Keratinocyte (primary cell): ENCODE data around the gene CDH12. TPM values are rescaled to one million over a fixed set of nuclear protein-coding genes. Genes with fewer than 3 reads are reported as not detected.

Experiments
- DNase-seq: peaks from one replicate; pipeline ENCODE4 v3.0.0-alpha.2; 2011; ENCODE audit warnings: low read depth, missing footprints, low spot score
- FAIRE-seq: peaks from 2 replicates; lab custom pipeline; 2011; peaks lifted over from hg19 to GRCh38; lab: Jason Lieb, UNC
- H2AFZ ChIP-seq: 2 replicates; pipeline ENCODE4 v1.6.0; 2012; ENCODE audit warnings: low read length, control low read depth, inconsistent platforms; ENCODE audit not compliant: control insufficient read depth
- H3K27ac ChIP-seq: 2 replicates; pipeline ENCODE4 v1.5.1; 2011; ENCODE audit warnings: low read length; ENCODE audit not compliant: control insufficient read depth, insufficient read depth
- H3K27me3 ChIP-seq: 3 replicates; pipeline ENCODE4 v1.6.0; 2011; ENCODE audit warnings: low read length; ENCODE audit not compliant: control insufficient read depth, insufficient read depth; ENCODE audit errors: extremely low read depth
- H3K36me3 ChIP-seq, 2 experiments: 2 replicates in 1 of 2; 3 replicates in 1 of 2; pipeline ENCODE4 v1.5.1; 2011; ENCODE audit warnings: low read length in 2 of 2, mild to moderate bottlenecking in 1 of 2; ENCODE audit not compliant: control insufficient read depth in 2 of 2, insufficient read depth in 2 of 2; ENCODE audit errors: extremely low read depth in 1 of 2
- H3K4me1 ChIP-seq: 3 replicates; pipeline ENCODE4 v1.5.1; 2011; ENCODE audit warnings: low read length; ENCODE audit not compliant: control insufficient read depth, insufficient read depth; ENCODE audit errors: extremely low read depth
- H3K4me2 ChIP-seq: 3 replicates; pipeline ENCODE4 v1.6.0; 2011; ENCODE audit warnings: low read depth, low read length; ENCODE audit not compliant: control insufficient read depth, insufficient read depth; ENCODE audit errors: extremely low read depth
- H3K4me3 ChIP-seq, 3 experiments: fragments of 200-600 bp in 1 of 3; sonication (generic) in 1 of 3; 2 replicates in 2 of 3; 3 replicates in 1 of 3; pipeline ENCODE4 v1.5.1; 2011 to 2016; ENCODE audit warnings: low read length in 3 of 3, mild to moderate bottlenecking in 3 of 3, control low read depth in 2 of 3, inconsistent platforms in 1 of 3, low read depth in 1 of 3, mixed read lengths in 1 of 3, mixed run types in 1 of 3, moderate library complexity in 1 of 3; ENCODE audit not compliant: control insufficient read depth in 2 of 3, insufficient read depth in 2 of 3; ENCODE audit errors: extremely low read depth in 1 of 3
- H3K79me2 ChIP-seq: 2 replicates; pipeline ENCODE4 v1.6.0; 2012; ENCODE audit warnings: low read length; ENCODE audit not compliant: control insufficient read depth, insufficient read depth
- H3K9ac ChIP-seq: 3 replicates; pipeline ENCODE4 v1.6.0; 2011; ENCODE audit warnings: low read length; ENCODE audit not compliant: control insufficient read depth, insufficient read depth; ENCODE audit errors: extremely low read depth
- H3K9me1 ChIP-seq: 3 replicates; pipeline ENCODE4 v1.6.0; 2011; ENCODE audit warnings: low read length; ENCODE audit not compliant: control insufficient read depth, insufficient read depth; ENCODE audit errors: extremely low read depth
- H3K9me3 ChIP-seq: 2 replicates; pipeline ENCODE4 v1.5.1; 2012; ENCODE audit warnings: low read depth, low read length; ENCODE audit not compliant: control insufficient read depth
- H4K20me1 ChIP-seq: 3 replicates; pipeline ENCODE4 v1.6.0; 2011; ENCODE audit warnings: low read length; ENCODE audit not compliant: control insufficient read depth, insufficient read depth; ENCODE audit errors: extremely low read depth
- EZH2 ChIP-seq: IDR thresholded peaks from one replicate; pipeline ENCODE4 v1.6.1; 2012; ENCODE audit warnings: inconsistent platforms, mild to moderate bottlenecking, low read length, moderate library complexity
- dilution Hi-C: fragments of 300-500 bp; cut with MboI; formaldehyde crosslinking; loops from one replicate; pipeline ENCODE4 v1.7.0; 2020; ENCODE audit warnings: low sequenced_read_pairs; ENCODE audit not compliant: extremely low pct_ligation_motif_present
- polyA plus RNA-seq, 5 experiments: library from polyadenylated mRNA; depleted of rRNA in 3 of 5; stranded (reverse) in 3 of 5; stranded (forward) in 1 of 5; unstranded in 1 of 5; fragments of >200 nt; gene quantifications; 1 replicate in 1 of 5; 2 replicates in 3 of 5; 3 replicates in 1 of 5; pipeline versions ENCODE4 v1.2.1 to v1.2.3, GENCODE V29; 2011 to 2012; ENCODE audit warnings: missing spikeins in 2 of 5, low read depth in 1 of 5, low replicate concordance in 1 of 5
- TF ChIP-seq, protein P1 (sequence below), 3 experiments: IDR thresholded peaks in 1 of 3; conservative IDR thresholded peaks in 1 of 3; optimal IDR thresholded peaks in 1 of 3; 2 replicates in 2 of 3; 3 replicates in 1 of 3; pipeline versions ENCODE3 to v1.5.1; 2011; ENCODE audit warnings: low read length in 3 of 3, mild to moderate bottlenecking in 3 of 3, moderate library complexity in 2 of 3, control low read depth in 1 of 3, inconsistent platforms in 1 of 3; ENCODE audit not compliant: insufficient read depth in 2 of 3; ENCODE audit errors: extremely low read depth in 1 of 3

The CDH12 gene
- polyA plus RNA-seq, 1 donor (not counting 4 experiments of a cell fraction or from before 2014, with no cell fraction given) = not detected

DNA sequence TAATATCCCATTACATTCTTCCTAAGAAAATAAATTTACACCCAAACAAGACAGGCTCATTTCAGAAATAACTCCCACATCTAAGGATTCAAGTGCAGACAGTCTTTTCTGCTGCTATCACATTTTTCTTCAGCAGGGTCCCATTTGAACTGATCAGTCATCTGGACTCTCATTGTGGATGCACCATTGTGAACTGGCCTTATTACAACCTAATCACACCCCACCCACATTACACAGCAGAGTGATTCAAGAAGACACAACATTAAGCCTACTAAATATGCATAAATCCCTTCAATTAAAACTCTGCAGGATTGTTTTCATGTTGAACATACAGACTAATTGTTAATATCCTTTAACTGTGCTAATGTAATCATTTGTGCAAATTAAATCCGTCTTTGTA is 146.2 kb downstream of the CDH12 start:
- no peak for FAIRE-seq
- H3K27ac ChIP-seq = no peak overlapping the region
- no peak overlapping the region for H3K4me2 ChIP-seq
- no peaks in the 10 kb centered on the region for H3K9me1 ChIP-seq
- no peaks in the 10 kb centered on the region for H3K79me2 ChIP-seq
- H3K4me1 ChIP-seq = peaks cover 3% of the 10 kb centered on the region
- dilution Hi-C loops = no loop called here
- H3K9ac ChIP-seq = no peak overlapping the region
- H3K27me3 ChIP-seq = no peaks in the 10 kb centered on the region
- H3K36me3 ChIP-seq = no peaks in the 10 kb centered on the region
- H4K20me1 ChIP-seq = no peaks in the 10 kb centered on the region
- H3K4me3 ChIP-seq = no peak overlapping the region
- H3K9me3 ChIP-seq = no peaks in the 10 kb centered on the region
- no peak for TF ChIP-seq EZH2
- TF ChIP-seq, protein P1, sequence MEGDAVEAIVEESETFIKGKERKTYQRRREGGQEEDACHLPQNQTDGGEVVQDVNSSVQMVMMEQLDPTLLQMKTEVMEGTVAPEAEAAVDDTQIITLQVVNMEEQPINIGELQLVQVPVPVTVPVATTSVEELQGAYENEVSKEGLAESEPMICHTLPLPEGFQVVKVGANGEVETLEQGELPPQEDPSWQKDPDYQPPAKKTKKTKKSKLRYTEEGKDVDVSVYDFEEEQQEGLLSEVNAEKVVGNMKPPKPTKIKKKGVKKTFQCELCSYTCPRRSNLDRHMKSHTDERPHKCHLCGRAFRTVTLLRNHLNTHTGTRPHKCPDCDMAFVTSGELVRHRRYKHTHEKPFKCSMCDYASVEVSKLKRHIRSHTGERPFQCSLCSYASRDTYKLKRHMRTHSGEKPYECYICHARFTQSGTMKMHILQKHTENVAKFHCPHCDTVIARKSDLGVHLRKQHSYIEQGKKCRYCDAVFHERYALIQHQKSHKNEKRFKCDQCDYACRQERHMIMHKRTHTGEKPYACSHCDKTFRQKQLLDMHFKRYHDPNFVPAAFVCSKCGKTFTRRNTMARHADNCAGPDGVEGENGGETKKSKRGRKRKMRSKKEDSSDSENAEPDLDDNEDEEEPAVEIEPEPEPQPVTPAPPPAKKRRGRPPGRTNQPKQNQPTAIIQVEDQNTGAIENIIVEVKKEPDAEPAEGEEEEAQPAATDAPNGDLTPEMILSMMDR (optimal IDR thresholded peaks at IDR 0.05 in 1 of 3, IDR thresholded peaks at IDR 0.05 in 1 of 3, conservative IDR thresholded peaks at IDR 0.05 in 1 of 3; ENCODE audit: extremely low read depth in 1 of 3, insufficient read depth in 2 of 3, low read length in 3 of 3) = no peak
- H2AFZ ChIP-seq = no peak overlapping the region
- DNase-seq = no peak

DNA sequence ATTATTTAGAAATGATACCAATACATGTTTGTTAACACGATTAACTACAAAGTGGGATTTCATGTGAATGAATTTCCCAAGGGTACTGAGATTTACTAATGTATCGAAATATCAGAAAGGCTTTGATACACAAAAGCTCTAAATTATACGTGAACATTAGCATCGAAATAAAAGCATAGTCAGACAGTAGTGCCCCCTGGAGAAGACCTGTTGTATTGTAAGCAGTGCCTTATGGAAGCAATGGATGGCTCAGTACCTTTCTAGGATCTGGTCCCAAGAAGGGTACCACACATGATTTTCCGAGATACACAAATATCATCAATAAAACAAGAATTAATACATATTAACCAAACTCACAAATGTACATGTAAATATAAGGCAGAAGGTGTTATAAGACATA is 153.8 kb downstream of the CDH12 start:
- Histone ChIP-seq H3K79me2 (no peaks in the 10 kb centered on the region), H2AFZ (no peak overlapping the region), H3K4me2 (no peak overlapping the region), H3K9me1 (no peaks in the 10 kb centered on the region), H3K4me1 (no peaks in the 10 kb centered on the region), H3K36me3 (no peaks in the 10 kb centered on the region), H3K9ac (no peak overlapping the region), H3K27me3 (no peaks in the 10 kb centered on the region), H3K9me3 (no peaks in the 10 kb centered on the region), H3K27ac (no peak overlapping the region), H3K4me3 (no peak overlapping the region), H4K20me1 (no peaks in the 10 kb centered on the region)
- dilution Hi-C loops = no loop called here
- no peak for DNase-seq
- TF ChIP-seq, protein P1 (optimal IDR thresholded peaks at IDR 0.05 in 1 of 3, IDR thresholded peaks at IDR 0.05 in 1 of 3, conservative IDR thresholded peaks at IDR 0.05 in 1 of 3; ENCODE audit: extremely low read depth in 1 of 3, insufficient read depth in 2 of 3, low read length in 3 of 3) = no peak
- no peak for TF ChIP-seq EZH2
- no peak for FAIRE-seq
